HepG2 (cell line): Measurements from ENCODE around the gene TYR.

ENCODE experiments used
- BHLHE40 ChIP-seq: IDR thresholded peaks from 2 replicates; pipeline ENCODE4 v1.6.1; 2011; ENCODE audit warnings: low read length, improper control_type of control experiment
- CTCF ChIP-seq: sonication (generic); formaldehyde crosslinking; IDR thresholded peaks from 2 replicates; pipeline ENCODE4 v1.5.0; 2020; ENCODE audit warnings: mild to moderate bottlenecking, missing genetic modification reagents, moderate library complexity
- HINFP ChIP-seq: sonication (generic); formaldehyde crosslinking; IDR thresholded peaks from 2 replicates; pipeline ENCODE4 v1.4.0; 2020; ENCODE audit warnings: low read depth, mild to moderate bottlenecking, missing genetic modification reagents
- IKZF5 ChIP-seq: IDR thresholded peaks from 2 replicates; pipeline ENCODE4 v1.6.1; 2018; ENCODE audit warnings: missing genetic modification reagents, mild to moderate bottlenecking, missing compliant biosample characterization
- IRF1 ChIP-seq: sonication (generic); formaldehyde crosslinking; IDR thresholded peaks from 2 replicates; pipeline ENCODE4 v1.4.0; 2020; ENCODE audit warnings: low read depth, mild to moderate bottlenecking, missing genetic modification reagents
- MAX ChIP-seq: IDR thresholded peaks from 2 replicates; pipeline ENCODE4 v1.6.1; 2012; ENCODE audit warnings: inconsistent platforms
- POLR2A ChIP-seq, 2 experiments: IDR thresholded peaks; 2 replicates each; pipeline ENCODE4 v1.6.1; 2011; ENCODE audit warnings: low read depth in 2 of 2, low read length in 2 of 2, mild to moderate bottlenecking in 1 of 2, moderate library complexity in 1 of 2; ENCODE audit not compliant: insufficient read depth in 1 of 2
- POLR2AphosphoS5 ChIP-seq: IDR thresholded peaks from 2 replicates; pipeline ENCODE4 v1.6.1; 2012; ENCODE audit warnings: low read depth, low read length
- ZHX1 ChIP-seq: sonication (generic); formaldehyde crosslinking; IDR thresholded peaks from 2 replicates; pipeline ENCODE4 v1.8.1; 2022; ENCODE audit warnings: low read depth, mild to moderate bottlenecking, missing genetic modification reagents
- ZNF784 ChIP-seq: sonication (generic); formaldehyde crosslinking; IDR thresholded peaks from 2 replicates; pipeline ENCODE4 v1.5.1; 2020; ENCODE audit warnings: missing genetic modification reagents, mild to moderate bottlenecking, borderline replicate concordance
- ZZZ3 ChIP-seq: sonication (generic); formaldehyde crosslinking; IDR thresholded peaks from 2 replicates; pipeline ENCODE4 v1.4.0; 2020; ENCODE audit warnings: missing genetic modification reagents, mild to moderate bottlenecking, borderline replicate concordance

GRCh38 chr11:89161949-89162348 lies 15.7 kb upstream of the TYR start:
- TF ChIP-seq ZZZ3 (CRISPR knock-in tag) (no peak), POLR2A (IDR thresholded peaks at IDR 0.05; ENCODE audit: insufficient read depth in 1 of 2, low read depth in 2 of 2, low read length in 2 of 2) (no peak), ZHX1 (CRISPR knock-in tag) (no peak), ZNF784 (CRISPR knock-in tag) (no peak), IRF1 (CRISPR knock-in tag) (no peak), IKZF5 (no peak), BHLHE40 (no peak), MAX (no peak), HINFP (no peak), POLR2AphosphoS5 (no peak), CTCF (CRISPR knock-in tag) (no peak)
